GM21825 (cell line): ENCODE data around the gene BIRC6.

Experiments
- ATAC-seq: cut with Tn5 transposase; IDR thresholded peaks from one replicate; pipeline ENCODE4 v1.9.1; 2021; ENCODE audit warnings: mild to moderate bottlenecking, moderate library complexity; ENCODE audit not compliant: unreplicated experiment

Gene BIRC6

GRCh38 chr2:32375228-32375892 lies 18.5 kb downstream of the BIRC6 start:
- no peak for ATAC-seq

GRCh38 chr2:32376756-32377155 lies 19.9 kb downstream of the BIRC6 start:
- ATAC-seq, result no peak

DNA sequence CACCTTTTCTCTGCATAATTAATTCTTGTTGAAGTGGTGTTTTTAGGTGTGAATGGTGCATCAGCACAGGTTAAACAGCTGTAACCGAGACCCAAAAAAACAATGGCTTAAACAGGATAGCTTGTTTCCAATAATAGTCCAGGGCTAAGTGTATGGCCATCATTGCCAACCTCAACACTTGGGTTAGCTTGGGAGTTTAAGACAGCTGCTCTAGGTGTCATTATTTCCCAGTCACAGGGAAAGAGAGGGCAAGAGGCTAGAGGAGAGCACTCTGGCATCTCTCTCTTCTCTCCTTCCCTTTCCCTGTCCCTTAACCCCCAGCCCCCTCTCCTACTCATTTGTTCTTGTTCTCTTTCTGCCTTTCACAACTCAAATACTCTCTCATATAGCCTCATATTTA lies 21.1 kb downstream of the BIRC6 start:
- no peak for ATAC-seq

DNA sequence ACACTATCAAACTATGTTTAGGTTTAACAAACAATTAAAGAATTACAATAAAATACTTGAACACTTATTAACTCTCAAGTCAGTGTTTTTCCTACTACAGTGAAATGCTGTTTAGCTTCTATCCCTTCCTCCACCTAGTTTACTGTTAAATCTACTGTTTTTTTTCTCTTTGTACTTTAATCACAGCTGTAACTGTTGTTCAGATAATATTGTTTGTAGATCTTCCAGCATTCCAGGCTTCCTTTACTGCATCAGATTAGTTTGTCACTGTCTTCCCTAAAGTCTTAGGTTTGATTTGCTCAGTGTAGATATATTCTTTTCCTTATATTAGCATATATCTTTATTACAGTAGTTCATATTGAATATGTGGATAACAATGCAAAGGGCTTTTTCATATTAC lies 22.5 kb downstream of the BIRC6 start:
- ATAC-seq, result no peak

DNA sequence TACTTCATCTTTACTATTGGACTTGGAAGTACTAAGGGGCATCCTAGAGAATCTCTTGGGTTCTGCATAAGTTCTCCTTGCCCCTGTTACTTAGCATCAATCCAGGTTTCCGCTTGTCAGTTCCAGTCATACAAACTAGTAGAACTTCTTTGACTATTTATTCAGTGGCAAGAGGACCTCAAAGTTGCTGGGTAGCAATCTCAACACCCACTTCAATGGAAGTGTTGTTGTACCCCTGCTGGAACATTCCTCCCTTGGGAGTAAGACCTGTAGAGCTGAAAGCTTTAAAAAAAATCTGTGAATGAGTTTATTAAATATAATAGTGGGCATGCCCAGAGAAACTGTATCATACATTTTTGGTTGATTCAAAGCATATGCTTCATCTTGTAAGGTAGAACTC lies 27.0 kb downstream of the BIRC6 start:
- no peak for ATAC-seq

DNA sequence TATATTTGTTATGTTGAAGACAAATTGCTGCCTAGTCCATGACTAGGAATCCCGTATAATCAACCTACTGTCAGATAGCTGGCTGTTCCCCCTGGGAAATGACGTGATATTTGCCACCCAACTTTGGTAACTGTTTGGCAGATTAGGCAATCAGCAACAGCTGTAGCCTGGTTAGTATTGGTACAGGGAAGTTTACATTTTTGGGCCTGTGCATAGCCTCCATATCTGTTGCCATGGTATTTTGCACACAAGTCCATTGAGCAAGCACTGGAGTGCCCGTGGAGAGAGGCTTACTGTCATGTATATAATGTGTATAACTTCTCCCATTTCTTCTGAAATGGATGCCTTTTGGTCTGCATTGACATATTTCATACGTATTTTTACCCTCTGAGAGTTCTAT lies 27.7 kb downstream of the BIRC6 start:
- ATAC-seq, result no peak

DNA sequence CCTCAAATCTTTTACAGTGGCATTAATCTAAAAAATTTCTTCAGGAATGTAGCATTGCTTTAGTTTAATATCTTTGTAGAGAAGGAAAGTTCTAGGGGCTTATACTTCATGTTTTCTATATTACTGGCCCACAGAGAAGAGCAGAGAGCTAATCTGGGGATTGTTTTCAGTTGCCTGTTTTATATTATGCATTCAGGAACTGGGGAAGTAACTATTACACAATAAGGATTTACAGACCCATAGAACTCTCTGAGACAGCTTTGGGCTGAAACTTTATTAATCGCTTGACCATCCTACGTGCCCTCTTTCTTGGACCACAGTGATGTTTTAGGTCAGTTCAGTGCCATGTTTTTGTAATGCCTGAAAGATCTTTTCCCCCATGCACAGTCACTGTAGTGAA lies 29.9 kb downstream of the BIRC6 start:
- ATAC-seq, result no peak

DNA sequence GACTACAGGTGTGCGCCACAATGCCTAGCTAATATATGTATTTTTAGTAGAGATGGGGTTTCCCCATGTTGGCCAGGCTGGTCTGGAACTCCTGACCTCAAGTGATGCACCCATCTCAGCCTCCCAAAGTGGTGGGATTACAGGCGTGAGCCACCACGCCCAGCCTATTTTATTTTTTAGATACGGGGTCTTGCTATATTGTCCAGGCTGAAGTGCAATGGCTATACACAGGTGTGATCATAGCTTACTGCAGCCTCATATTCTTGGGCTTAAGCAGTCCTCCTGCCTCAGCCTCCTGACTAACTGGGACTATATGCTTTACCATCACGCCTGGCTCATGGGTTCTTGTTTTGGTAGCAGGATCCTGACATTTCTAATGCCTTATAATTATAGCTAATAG lies 42.4 kb downstream of the BIRC6 start:
- no peak for ATAC-seq

DNA sequence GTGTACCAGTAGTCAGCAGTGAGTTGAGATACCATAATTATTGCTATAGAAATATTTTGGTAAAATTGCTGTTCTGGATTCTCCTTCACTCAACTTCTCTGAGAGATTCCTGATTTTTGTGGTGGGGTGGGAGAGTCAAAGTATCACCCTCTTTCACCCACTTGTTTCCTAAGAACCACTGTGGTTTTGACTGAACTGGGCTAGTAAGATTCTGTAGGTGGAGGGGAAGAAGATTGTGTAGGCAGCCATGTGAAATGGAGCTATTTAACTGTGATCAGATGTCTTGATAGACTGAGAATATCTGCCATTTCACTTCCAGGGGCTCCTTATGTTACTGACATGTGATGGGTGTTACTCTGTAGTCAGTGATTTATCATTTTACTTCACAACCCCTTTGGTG lies 45.3 kb downstream of the BIRC6 start:
- no peak for ATAC-seq

DNA sequence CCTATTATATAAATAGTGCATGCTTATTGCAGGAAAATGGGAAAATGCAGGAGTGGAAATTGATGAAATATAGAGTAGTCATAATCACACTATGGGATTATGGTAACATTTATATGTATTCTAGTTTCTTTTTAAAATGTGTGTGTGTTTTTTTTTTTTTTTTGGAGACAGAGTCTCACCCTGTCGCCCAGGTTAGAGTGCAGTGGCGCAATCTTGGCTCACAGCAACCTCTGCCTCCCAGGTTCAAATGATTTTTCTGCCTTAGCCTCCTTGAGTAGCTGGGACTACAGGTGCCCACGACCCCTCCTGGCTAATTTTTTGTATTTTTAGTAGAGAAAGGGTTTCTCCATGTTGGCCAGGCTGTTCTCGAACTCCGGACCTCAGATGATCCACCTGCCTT lies 47.0 kb downstream of the BIRC6 start:
- no peak for ATAC-seq

- ATAC-seq, result no peak
Observed at GRCh38 chr2:32404691-32405090, 47.9 kb downstream of the BIRC6 start.

DNA sequence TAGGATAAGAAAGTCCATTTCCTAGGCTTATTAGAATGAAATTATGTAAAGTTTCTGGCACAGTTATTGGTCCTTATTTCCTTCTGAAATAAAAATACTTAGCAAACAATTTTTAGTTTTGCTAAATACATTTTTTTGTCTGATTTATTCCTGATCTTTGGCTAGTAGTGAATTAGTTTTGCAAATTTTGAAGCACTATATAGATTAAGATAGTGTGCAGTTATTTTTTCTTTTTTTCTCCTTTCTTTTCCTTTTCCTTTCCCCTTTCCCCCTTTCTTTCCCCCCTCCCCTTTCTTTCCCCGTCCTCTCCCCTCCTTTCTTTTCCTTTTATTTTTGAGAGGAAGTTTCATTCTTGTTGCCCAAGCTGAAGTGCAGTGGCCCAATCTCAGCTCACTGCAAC lies 59.7 kb downstream of the BIRC6 start:
- no peak for ATAC-seq

DNA sequence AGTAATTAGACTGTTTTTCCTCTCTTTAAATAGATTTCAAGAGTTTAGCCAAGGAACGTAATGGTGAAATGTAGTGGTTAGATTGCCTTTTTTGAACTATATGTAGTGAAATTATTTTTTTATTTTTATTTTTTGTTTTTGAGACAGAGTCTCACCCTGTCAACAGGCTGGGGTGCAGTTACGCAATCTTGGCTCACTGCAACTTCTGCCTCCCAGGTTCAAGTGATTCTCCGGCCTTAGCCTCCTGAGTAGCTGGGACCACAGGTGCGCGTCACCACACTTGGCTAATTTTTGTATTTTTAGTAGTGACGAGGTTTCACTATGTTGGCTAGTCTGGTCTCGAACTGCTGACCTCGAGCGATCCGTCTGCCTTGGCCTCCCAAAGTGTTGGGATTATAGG lies 60.8 kb downstream of the BIRC6 start:
- no peak for ATAC-seq

DNA sequence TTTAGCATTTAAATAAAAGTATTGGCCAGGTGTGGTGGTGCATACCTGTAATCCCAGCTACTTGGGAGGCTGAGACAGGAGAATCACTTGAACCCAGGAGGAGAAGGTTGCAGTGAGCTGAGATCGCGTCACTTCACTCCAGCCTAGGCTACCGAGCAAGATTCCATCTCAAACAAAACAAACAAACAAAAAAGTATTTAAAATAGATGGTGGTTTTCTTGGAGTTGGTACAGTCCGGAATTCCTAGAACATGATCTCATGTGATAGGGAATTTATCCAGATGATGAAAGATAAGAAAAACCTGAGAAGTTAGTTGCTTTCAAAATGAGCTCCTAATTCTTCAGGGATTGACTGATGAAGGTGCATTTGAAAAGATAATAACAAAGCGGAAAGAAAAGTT lies 62.0 kb downstream of the BIRC6 start:
- no peak for ATAC-seq

DNA sequence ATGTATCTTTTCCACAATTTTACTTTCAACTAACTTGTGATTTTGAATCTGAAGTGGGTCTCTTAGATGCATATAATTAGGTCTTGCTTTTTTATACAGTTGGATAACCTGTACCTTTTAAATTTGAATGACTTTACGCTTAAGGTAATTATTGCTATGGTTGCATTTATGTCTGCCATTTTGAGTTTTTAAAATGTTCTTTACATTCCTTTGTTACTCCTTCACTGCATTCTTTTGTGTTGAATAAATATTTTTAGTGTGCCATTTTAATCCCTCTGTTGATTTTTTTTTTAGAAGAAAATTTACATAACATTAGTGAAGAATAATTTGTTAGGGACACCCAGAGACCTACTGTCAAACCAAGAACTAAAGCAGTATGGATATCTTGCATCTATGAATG lies 65.3 kb downstream of the BIRC6 start:
- ATAC-seq, result no peak

DNA sequence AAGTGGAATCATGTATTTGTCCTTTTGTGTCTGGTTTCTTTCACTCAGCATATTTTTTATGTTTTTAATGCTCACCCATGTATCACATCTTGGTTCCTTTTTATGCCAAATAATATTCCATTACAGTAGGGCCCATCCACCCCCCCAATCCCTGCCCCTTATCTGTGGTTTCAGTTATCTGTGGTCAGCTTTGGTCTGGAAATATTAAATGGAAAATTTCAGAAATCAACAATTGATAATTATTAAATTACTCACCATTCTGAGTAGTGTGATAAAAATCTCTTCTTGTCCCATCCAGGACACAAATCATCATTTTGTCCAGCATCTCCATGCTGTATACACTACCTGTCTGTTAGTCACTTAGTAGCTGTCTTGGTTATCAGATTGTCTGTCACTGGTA lies 66.7 kb downstream of the BIRC6 start:
- ATAC-seq, result no peak

DNA sequence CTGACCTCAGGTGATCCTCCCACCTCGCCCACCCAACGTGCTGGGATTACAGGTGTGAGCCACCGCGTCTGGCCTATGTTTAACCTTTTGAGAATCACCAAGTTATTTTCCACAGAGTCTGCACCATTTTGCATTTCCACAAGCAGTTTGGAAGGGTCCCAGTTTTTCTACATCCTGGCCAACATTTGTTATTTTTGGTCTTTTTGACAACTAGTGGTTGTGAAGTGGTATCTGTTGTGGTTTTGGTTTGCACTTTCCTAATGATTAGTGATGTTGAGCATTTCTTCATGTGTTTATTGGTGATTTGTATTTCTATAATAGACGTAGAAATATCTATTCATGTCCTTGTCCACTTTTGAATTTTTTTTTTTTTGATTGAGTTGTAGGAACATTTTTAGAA lies 67.9 kb downstream of the BIRC6 start:
- ATAC-seq, result no peak

GRCh38 chr2:32425719-32426141 lies 68.9 kb downstream of the BIRC6 start:
- ATAC-seq, result no peak

DNA sequence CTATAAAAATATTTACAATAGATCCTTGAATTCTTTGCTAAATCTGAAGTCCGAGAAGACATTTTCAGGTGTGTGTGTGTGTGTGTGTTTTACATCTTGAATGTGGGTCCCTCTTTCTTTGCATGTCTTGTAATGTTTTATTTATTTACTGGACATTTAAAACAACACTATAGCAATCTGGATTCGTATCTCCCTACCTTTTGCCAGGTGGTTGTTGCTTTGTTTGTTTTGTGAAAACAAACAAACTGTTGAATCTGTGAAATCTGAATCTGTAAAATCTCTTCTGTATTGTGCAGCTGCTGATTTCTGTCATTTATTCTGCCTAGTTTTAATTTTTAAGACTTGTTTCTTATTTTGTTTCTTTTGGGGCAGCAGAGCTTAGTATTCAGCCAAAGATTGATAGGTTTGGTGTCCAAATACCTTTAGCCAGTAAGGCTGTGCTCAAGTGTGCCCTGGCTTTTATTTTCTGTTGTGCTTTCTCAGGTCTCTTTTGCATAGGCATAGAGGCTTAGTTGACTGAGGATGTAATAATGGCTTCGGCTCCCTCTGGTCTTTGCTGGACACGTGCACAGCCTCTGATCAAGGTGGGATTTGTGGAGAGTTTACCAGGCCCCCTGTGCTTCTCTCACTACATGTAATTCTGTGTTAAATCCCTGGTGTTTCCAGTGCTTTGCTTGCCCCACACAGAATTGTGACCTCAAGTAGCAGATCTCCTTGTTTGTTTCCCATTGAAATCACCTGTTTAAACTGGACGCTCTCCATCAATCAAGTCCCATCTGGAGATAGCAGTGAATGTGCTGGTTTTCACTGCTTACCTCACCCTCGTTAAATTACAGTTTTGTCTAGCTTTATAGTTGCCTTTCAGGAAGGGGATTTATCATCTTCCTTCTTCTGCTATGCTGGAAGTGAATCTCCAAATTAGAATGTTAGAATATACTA lies 71.1 kb downstream of the BIRC6 start:
- ATAC-seq, result no peak

DNA sequence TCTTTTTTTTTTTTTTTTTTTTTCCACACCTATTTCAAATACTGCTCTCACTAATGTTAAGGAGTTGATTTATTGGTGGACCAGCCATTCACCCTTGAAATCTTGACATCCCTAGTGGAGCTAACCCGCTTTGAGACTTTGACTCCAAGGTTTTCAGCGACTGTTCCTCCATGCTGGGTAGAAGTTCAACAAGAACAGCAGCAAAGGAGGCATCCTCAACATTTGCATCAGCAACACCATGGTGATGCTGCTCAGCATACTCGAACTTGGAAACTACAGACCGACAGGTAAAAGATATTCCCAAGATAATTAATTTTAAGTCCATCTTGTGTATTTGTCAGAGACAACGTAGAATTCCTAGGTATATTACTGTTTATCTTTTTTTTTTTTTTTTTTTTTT lies 74.0 kb downstream of the BIRC6 start:
- ATAC-seq, result no peak

GRCh38 chr2:32436150-32436549 lies 79.3 kb downstream of the BIRC6 start:
- no peak for ATAC-seq

GRCh38 chr2:32442020-32442467 lies 85.2 kb downstream of the BIRC6 start:
- ATAC-seq, result no peak
